Activated T-cell treated with anti-CD3 and anti-CD28 coated beads for 4 hours (primary cell): ENCODE measurements around the gene VCX.
"Not testable (repeated sequence)": the region's sequence is repeated elsewhere in the genome, so short reads cannot be mapped to it uniquely, and the experiment has no call there.

Source experiments
- DNase-seq: peaks from one replicate; pipeline ENCODE4 v3.0.0-alpha.2; 2020

Gene VCX

DNA sequence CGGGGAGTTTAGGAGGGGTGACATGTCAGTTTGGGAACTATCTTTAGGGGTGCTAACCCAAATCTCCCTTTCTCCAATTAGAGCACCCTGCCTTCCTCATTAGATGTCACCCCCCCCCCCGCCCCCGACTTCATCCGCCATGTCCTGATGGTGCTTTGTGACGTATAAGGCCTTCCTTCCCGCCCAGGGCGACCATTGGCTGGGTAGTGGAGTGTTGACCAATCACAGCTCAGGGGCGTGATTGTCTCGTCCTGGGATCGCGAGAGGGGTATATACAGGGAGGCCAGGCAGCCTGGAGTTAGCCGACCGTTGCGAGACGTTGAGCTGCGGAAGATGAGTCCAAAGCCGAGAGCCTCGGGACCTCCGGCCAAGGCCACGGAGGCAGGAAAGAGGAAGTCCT, at the start of gene VCX:
TSS of gene VCX (plus strand) at position 301 of the 400 bp plus-strand sequence. CDS start at position 334, 33 bp downstream.
- not testable (repeated sequence) for DNase-seq

DNA sequence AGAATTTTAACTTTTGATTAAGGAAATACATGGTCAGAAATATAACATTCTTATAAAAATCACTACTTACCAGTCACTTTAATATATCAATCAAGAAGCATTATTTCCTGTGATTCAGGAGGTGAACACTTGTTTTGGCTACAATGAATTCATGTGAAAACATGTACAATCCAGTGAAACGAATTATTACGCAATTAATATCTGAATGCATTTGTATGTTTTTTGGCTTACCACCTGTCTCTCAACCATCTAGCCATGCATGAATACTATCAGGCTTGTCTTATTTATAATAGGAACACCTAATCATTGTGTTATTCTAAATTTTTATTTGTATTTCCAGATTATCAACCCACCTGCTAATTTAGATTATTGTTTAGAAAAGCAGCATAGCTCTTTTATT, 44.6 kb upstream of the VCX start:
- DNase-seq: no peak

DNA sequence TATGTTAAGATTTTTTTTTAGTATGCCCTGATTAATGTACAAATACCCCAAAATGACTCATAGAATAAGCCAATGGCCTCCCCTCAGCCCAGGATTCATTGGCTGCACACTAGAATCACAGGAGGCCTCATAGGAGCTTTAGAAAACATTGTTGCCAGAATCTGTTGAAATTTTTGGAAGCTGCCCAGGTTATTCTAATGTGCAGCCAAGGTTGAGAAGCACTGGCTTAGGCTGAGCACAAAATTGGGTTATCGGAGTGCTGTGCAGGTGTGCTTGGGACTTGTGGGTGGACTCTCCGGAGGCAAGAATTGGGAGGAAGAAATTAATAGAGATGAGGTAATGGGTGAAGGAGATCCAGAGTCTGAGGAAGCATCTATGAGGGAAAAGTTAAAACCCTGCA, 41.3 kb upstream of the VCX start:
- no peak for DNase-seq

DNA sequence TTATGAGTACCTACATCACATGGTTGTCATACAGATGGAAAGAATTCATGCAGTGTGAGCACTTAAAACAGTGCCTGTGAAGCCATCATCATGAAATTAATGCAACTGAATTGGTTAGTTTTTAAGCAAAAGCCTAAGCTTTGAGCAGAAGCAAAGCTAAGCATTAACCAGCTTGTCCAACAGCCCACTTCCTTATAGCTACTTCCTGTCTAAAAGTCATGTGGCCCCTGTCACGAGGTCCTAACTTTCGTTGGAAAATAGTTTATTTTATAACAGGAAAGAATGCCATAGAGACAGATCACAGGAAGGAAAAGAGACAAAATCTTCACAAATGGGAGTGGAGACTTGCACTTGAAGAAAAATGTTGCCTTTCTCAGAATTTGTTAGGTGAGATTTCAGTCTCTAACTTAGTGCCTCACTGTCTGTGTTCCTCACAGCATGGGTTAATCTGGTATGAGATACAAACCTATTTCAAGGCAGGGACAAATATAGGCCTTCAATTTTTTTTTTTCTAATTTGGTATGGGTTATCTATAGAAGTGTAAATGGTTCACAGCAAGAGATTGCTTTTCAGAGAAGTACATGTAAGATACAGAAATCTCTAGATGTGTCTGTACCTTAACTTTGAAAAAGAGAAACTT, 27.7 kb upstream of the VCX start:
- no peak for DNase-seq

DNA sequence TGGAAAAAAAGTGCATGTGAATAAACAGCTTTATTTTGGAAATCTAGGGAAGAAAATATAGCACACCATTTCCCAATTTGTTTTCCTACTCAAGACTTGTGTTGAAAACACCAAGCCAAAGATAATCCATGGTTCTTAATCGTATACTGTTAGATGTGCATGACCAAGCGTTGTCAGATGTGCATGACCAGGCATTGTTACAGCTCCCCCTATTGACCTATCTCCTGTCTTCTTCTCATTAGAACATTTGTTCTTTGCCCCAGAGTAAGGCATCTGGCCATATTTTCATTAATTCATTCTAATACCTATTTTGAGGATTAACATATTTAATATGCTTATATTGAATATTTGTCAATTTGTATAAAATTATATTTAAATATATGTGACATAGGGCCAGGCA, 14.4 kb upstream of the VCX start:
- no peak for DNase-seq

DNA sequence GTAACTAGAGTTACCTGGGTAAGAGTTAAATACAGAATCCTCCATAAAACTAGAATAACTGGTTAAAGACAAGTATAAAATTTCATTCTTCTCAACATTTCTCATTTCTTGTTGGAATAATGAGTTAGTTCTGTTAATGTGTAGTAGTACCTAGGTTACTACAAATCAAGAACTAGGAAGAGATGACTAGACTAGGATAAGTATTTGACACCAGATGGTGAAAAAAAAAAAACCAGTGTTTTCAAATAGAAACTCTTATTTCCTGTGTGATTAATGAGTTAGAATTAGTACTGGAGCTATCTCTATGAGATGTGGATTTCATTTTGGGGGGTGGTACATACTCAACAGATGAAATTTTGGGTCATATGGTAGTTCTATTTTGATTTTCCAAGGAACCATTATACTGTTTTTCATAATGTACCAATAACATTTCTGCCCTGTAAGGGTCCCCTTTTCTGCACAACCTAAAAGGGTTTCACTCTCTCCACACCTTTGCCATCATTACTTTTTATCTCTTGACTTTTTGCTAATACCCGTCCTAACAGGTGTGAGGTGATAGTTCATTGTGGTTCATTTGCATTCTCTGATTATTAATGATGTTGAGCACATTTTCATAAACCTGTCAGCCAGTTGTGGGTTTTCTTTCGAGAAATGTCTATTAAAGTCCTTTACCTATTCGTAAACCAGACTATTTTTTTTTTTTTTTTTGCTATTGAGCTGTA, 1.7 kb upstream of the VCX start:
- no peak for DNase-seq

DNA sequence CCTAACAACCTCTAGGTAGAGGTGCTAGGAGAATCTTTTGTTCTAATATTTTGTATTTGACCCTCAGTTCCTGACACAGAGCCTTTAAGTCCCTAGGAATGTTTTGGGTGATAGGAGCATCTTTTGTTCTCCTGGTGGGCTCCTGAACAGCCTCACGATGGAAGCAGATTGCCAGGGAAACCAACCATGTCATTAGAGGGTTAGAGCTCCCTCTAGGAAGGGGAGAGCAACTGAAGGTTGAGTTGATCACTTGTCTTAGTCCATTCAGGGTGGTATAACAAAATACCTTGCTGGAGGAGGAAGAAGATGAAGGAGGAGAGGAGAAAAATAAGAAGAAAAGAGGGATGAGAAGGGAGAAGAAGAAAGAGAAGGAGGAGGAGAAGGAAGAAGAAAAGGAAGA, 9.2 kb downstream of the VCX start:
- DNase-seq: no peak

DNA sequence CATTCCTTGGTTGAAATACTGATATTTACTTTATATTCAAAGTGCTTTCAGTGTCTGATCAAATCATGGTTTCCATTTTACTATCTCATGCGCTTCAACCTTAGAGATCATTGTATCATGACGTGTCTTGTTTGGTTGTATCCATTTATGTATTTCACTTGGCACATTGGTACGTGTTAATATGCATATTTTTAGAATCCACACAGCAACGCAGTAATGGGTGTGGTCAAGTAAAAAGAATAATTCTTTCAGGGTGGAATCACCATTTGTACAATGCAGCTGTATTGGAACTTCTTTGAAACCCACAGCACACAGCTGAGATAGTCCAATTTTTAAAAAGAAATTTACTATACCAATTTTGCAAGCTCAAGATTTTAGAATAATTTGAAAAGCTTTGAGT, 29.1 kb downstream of the VCX start:
- no peak for DNase-seq

DNA sequence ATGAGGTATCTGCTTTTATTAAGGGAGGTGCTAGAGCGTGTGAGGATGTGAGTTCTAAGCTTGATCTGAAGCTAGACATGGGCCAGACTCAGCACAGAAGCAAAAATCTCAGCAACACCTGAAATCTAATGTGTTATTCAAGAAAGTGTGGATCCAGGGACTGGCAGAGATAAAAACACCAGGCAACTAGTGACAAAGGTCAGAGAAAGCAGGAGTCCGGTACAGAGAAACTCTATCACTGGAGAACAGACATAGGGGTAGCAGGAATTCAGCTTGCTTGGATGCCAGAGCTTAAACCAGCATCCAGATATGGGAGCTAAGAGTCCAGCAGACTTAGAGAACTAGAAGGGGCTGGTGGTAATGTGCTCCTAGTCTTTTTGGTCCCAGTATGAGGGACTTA, 34.0 kb downstream of the VCX start:
- no peak for DNase-seq

DNA sequence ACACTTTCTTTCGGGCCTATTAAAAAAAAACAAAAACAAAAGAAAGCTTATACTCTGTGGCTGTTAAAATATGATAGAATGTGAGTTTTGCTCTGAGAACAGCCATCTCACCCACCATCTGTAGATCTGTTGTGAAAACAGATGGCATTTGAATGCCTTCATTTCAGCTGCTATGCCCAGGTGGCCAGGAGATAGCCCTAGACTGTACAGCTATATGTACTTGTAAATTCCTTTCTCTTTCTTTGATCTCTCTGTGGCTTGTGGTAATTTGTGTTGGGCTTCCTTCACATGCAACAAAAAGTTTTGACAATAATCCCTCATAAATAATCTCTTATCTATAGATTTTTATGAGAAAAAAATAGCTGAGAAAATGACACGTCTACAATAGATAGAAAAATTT, 46.2 kb downstream of the VCX start:
- DNase-seq: no peak

DNA sequence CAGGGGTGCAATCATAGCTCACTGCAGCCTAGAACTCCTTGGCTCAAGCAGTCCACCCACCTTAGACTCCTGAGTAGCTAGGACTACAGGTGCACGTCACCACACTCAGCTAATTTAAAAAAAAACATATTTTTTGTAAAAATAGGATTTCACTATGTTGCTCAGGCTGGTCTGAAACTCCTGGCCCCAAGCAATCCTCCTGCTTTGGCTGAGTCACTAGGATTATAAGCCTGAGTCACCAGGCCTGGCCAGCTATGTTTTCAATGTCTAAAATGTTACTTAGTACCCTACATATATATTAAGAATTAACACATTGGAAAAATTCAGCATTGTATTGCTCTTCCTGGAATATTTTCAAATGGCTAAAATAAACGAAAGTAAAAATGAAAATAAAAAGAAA, 46.7 kb downstream of the VCX start:
- no peak for DNase-seq

DNA sequence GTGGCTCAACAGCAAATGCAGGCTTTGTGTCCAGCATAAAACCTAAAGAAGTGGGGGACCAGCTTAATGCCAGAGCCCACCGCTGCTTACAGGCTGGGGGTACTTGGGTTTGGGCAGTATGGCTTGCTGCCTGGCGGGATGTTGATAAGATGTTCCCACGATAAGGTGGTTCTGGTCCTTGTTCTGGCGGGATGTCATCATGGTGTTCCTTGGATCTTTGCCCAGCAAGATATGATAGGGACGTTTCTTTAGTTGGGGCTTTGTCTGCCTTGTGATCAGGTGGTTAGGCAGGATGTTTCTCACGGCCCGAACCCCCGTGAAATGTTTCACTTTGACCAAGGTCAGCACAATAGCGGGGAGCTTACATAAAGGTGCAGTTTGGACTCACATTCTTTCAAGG, 49.0 kb downstream of the VCX start:
- DNase-seq: no peak
